SK-N-SH (cell line): ENCODE results near the gene PRKAB1.
"Not testable (repeated sequence)": the region's sequence is repeated elsewhere in the genome, so short reads cannot be mapped to it uniquely, and the experiment has no call there.

Experiments
- CTCF ChIP-seq: fragments of 200-600 bp; sonication (generic); IDR thresholded peaks from 2 replicates; pipeline ENCODE4 v1.6.1; 2017; ENCODE audit warnings: antibody characterized with exemption, mild to moderate bottlenecking, moderate library complexity
- EP300 ChIP-seq, 2 experiments: IDR thresholded peaks; 2 replicates each; pipeline versions ENCODE4 v1.4.0 to v1.6.1; 2012; ENCODE audit warnings: borderline replicate concordance in 1 of 2, low read depth in 1 of 2, low read length in 1 of 2
- FOXM1 ChIP-seq: IDR thresholded peaks from 2 replicates; pipeline ENCODE4 v1.4.0; 2012; ENCODE audit warnings: low read depth, mild to moderate bottlenecking
- GABPA ChIP-seq: IDR thresholded peaks from 2 replicates; pipeline ENCODE4 v1.4.0; 2012; ENCODE audit warnings: low read depth, mild to moderate bottlenecking
- JUND ChIP-seq: IDR thresholded peaks from 2 replicates; pipeline ENCODE4 v1.4.0; 2012
- MAX ChIP-seq: IDR thresholded peaks from 2 replicates; pipeline ENCODE4 v1.4.0; 2012; ENCODE audit warnings: low read depth
- MEF2A ChIP-seq: IDR thresholded peaks from 2 replicates; pipeline ENCODE4 v1.4.0; 2012; ENCODE audit warnings: low read depth, borderline replicate concordance
- POLR2AphosphoS5 ChIP-seq: IDR thresholded peaks from 2 replicates; pipeline ENCODE4 v1.6.1; 2012; ENCODE audit warnings: low read depth, low read length
- REST ChIP-seq: IDR thresholded peaks from 2 replicates; pipeline ENCODE4 v1.6.1; 2012; ENCODE audit warnings: mild to moderate bottlenecking, low read depth, low read length, moderate library complexity
- SIN3A ChIP-seq: IDR thresholded peaks from 2 replicates; pipeline ENCODE4 v1.6.1; 2012; ENCODE audit warnings: low read depth, mild to moderate bottlenecking, low read length, moderate library complexity, borderline replicate concordance
- SMC3 ChIP-seq: IDR thresholded peaks from 2 replicates; pipeline ENCODE4 v1.6.1; 2012; ENCODE audit warnings: low read depth, low read length, improper control_type of control experiment
- USF1 ChIP-seq: IDR thresholded peaks from 2 replicates; pipeline ENCODE4 v1.4.0; 2012; ENCODE audit warnings: low read depth, borderline replicate concordance
- USF2 ChIP-seq: fragments of 150-350 bp; IDR thresholded peaks from 2 replicates; pipeline ENCODE4 v1.6.1; 2017; ENCODE audit warnings: antibody characterized with exemption, low read length, low read depth, borderline replicate concordance
- YY1 ChIP-seq: IDR thresholded peaks from 2 replicates; pipeline ENCODE4 v1.4.0; 2012; ENCODE audit warnings: low read depth, mild to moderate bottlenecking

- not testable (repeated sequence) for TF ChIP-seq JUND; CTCF; EP300 (IDR thresholded peaks at IDR 0.05; ENCODE audit: borderline replicate concordance in 1 of 2, low read depth in 1 of 2, low read length in 1 of 2); USF2; REST; USF1; MAX; GABPA; SIN3A; POLR2AphosphoS5; FOXM1; MEF2A; YY1; SMC3
Measured at GRCh38 chr12:119657001-119657400, 10.9 kb upstream of the PRKAB1 start.
